HepG2 (cell line): ENCODE measurements around the gene ARMC8. TPM values are rescaled to one million over a fixed set of nuclear protein-coding genes. Genes with fewer than 3 reads are reported as not detected.

Experiments used
- ATAC-seq: fragments of 200-7000 bp; cut with Tn5 transposase; 3 replicates; pipeline ENCODE4 v1.9.1; 2020; ENCODE audit warnings: mild to moderate bottlenecking, moderate library complexity
- BruUV-seq: library from RNA; stranded (reverse); fragments of 400-500 nt; replicated peaks from 2 replicates; lab custom pipeline; 2021; lab: Mats Ljungman, UMichigan
- CTCF ChIA-PET: fragments of 300-600 bp; formaldehyde crosslinking; extraction: SDS; loops from one replicate; lab custom pipeline; 2021; ENCODE audit warnings: low total read pairs, inconsistent platforms, low intra/inter-chr PET ratio; lab: Yijun Ruan, JAX
- POLR2A ChIA-PET: fragments of 350-600 bp; sonication (Branson Sonifier 250); formaldehyde crosslinking; loops from one replicate; lab custom pipeline; 2020; ENCODE audit warnings: antibody characterized with exemption, inconsistent platforms; lab: Yijun Ruan, JAX
- DNase-seq: peaks from one replicate; pipeline ENCODE4 v3.0.0-alpha.2; 2015; ENCODE audit warnings: low spot score
- FAIRE-seq: peaks from 3 replicates; lab custom pipeline; 2011; peaks lifted over from hg19 to GRCh38; lab: Jason Lieb, UNC
- H2AFZ ChIP-seq: one replicate; pipeline ENCODE4 v1.6.1; 2011; ENCODE audit warnings: low read length, inconsistent platforms
- H3K27ac ChIP-seq: fragments of 300-600 bp; 3 replicates; pipeline ENCODE4 v1.8.0; 2011; ENCODE audit warnings: mixed run types, mild to moderate bottlenecking, mixed read lengths, low read length, inconsistent platforms; ENCODE audit not compliant: insufficient read depth; ENCODE audit errors: extremely low read length
- H3K27me3 ChIP-seq, 2 experiments: fragments of 200-600 bp in 1 of 2; 2 replicates in 1 of 2; 3 replicates in 1 of 2; pipeline versions ENCODE4 v1.6.0 to v1.8.0; 2011; ENCODE audit warnings: low read length in 2 of 2, mild to moderate bottlenecking in 2 of 2, moderate library complexity in 2 of 2, inconsistent platforms in 1 of 2; ENCODE audit not compliant: insufficient read depth in 2 of 2, control insufficient read depth in 1 of 2
- H3K36me3 ChIP-seq, 2 experiments: fragments of 200-600 bp in 1 of 2; replicated peaks in 1 of 2; 2 replicates in 1 of 2; 3 replicates in 1 of 2; pipeline versions ENCODE4 v1.5.1 to v1.8.0; 2011; ENCODE audit warnings: low read length in 2 of 2, inconsistent platforms in 1 of 2; ENCODE audit not compliant: insufficient read depth in 2 of 2, control insufficient read depth in 1 of 2
- H3K4me1 ChIP-seq: 2 replicates; pipeline ENCODE4 v1.5.1; 2012; ENCODE audit warnings: low read length, inconsistent platforms; ENCODE audit not compliant: insufficient read depth
- H3K4me2 ChIP-seq: 2 replicates; pipeline ENCODE4 v1.6.0; 2011; ENCODE audit warnings: low read depth, low read length, inconsistent platforms
- H3K4me3 ChIP-seq, 3 experiments: fragments of 200-600 bp in 1 of 3; sonication (generic), shearing (Covaris generic) in 1 of 3; replicated peaks in 1 of 3; 2 replicates each; pipeline ENCODE4 v1.5.1; 2011 to 2016; ENCODE audit warnings: low read length in 3 of 3, inconsistent platforms in 2 of 3, low read depth in 2 of 3, mild to moderate bottlenecking in 2 of 3, control low read depth in 1 of 3, mixed read lengths in 1 of 3; ENCODE audit not compliant: insufficient read depth in 1 of 3
- H3K79me2 ChIP-seq: one replicate; pipeline ENCODE4 v1.6.1; 2011; ENCODE audit warnings: low read length, inconsistent platforms; ENCODE audit not compliant: insufficient read depth
- H3K9ac ChIP-seq: 2 replicates; pipeline ENCODE4 v1.6.0; 2011; ENCODE audit warnings: mild to moderate bottlenecking, low read depth, low read length, inconsistent platforms; ENCODE audit not compliant: insufficient read depth
- H3K9me3 ChIP-seq: 2 replicates; pipeline ENCODE4 v1.5.1; 2012; ENCODE audit warnings: mild to moderate bottlenecking, low read length
- H4K20me1 ChIP-seq: 2 replicates; pipeline ENCODE4 v1.6.0; 2011; ENCODE audit warnings: inconsistent platforms, mild to moderate bottlenecking, low read length, moderate library complexity; ENCODE audit not compliant: insufficient read depth
- ARNT ChIP-seq: fragments of 450-650 bp; IDR thresholded peaks from 2 replicates; pipeline ENCODE4 v1.6.1; 2017
- CENPT ChIP-seq: sonication (generic); formaldehyde crosslinking; IDR thresholded peaks from 2 replicates; pipeline ENCODE4 v1.8.0; 2022; ENCODE audit warnings: low read depth, mild to moderate bottlenecking, moderate library complexity, missing genetic modification reagents
- GTF2F1 ChIP-seq: fragments of 150-350 bp; IDR thresholded peaks from 2 replicates; pipeline ENCODE4 v1.6.1; 2014; ENCODE audit warnings: low read length
- NBN ChIP-seq: fragments of 450-650 bp; conservative IDR thresholded peaks from 2 replicates; pipeline ENCODE4 v1.6.1; 2017
- RAD21 ChIP-seq: fragments of 450-650 bp; formaldehyde crosslinking; IDR thresholded peaks from 2 replicates; pipeline ENCODE4 v1.5.0; 2020; ENCODE audit warnings: mild to moderate bottlenecking
- RNF2 ChIP-seq: fragments of 450-650 bp; conservative IDR thresholded peaks from 2 replicates; pipeline ENCODE4 v1.6.1; 2016; ENCODE audit warnings: low read depth
- SSRP1 ChIP-seq: IDR thresholded peaks from 2 replicates; pipeline ENCODE4 v1.6.1; 2016; ENCODE audit warnings: control low read depth
- THAP9 ChIP-seq: sonication (generic); formaldehyde crosslinking; IDR thresholded peaks from 2 replicates; pipeline ENCODE4; 2020; ENCODE audit warnings: missing genetic modification reagents, mild to moderate bottlenecking, borderline replicate concordance
- ZNF121 ChIP-seq: sonication (generic); formaldehyde crosslinking; IDR thresholded peaks from 2 replicates; pipeline ENCODE4 v1.5.0; 2020; ENCODE audit warnings: mild to moderate bottlenecking, missing genetic modification reagents
- ZNF256 ChIP-seq: sonication (generic); formaldehyde crosslinking; conservative IDR thresholded peaks from 2 replicates; pipeline ENCODE4 v1.4.0; 2020; ENCODE audit warnings: missing genetic modification reagents
- ZNF292 ChIP-seq: sonication (generic); formaldehyde crosslinking; IDR thresholded peaks from 2 replicates; pipeline ENCODE4 v1.8.1; 2022; ENCODE audit warnings: mild to moderate bottlenecking, low read depth, missing genetic modification reagents, borderline replicate concordance
- ZNF354B ChIP-seq: sonication (generic); formaldehyde crosslinking; IDR thresholded peaks from 2 replicates; pipeline ENCODE4 v1.8.0; 2022; ENCODE audit warnings: mild to moderate bottlenecking, missing genetic modification reagents
- ZNF589 ChIP-seq: sonication (generic); formaldehyde crosslinking; conservative IDR thresholded peaks from 2 replicates; pipeline ENCODE4 v1.8.0; 2022; ENCODE audit warnings: mild to moderate bottlenecking, moderate library complexity, missing genetic modification reagents
- ZNF737 ChIP-seq: sonication (generic); formaldehyde crosslinking; IDR thresholded peaks from 2 replicates; pipeline ENCODE4 v1.5.0; 2020; ENCODE audit warnings: missing genetic modification reagents, mild to moderate bottlenecking, borderline replicate concordance
- ZNF766 ChIP-seq: sonication (generic); formaldehyde crosslinking; IDR thresholded peaks from 2 replicates; pipeline ENCODE4 v1.5.0; 2020; ENCODE audit warnings: missing genetic modification reagents, borderline replicate concordance
- ZNF781 ChIP-seq: sonication (generic); formaldehyde crosslinking; IDR thresholded peaks from 2 replicates; pipeline ENCODE4 v1.5.1; 2020; ENCODE audit warnings: borderline replicate concordance, mild to moderate bottlenecking, missing genetic modification reagents; ENCODE audit errors: not compliant biosample characterization
- ZNF839 ChIP-seq: sonication (generic); formaldehyde crosslinking; IDR thresholded peaks from 2 replicates; pipeline ENCODE4 v1.4.0; 2020; ENCODE audit warnings: missing genetic modification reagents, mild to moderate bottlenecking, borderline replicate concordance
- WGBS: methylation state at CpG from one replicate; pipeline ENCODE4 v1.1.6; 2017; ENCODE audit warnings: low lambda C conversion rate; 5-methylcytosine and 5-hydroxymethylcytosine counted together
- in situ Hi-C: cut with HindIII; loops from 2 replicates; pipeline ENCODE4 v1.10.0; 2017; ENCODE audit warnings: low pct_unique_long_range_greater_than_20kb; ENCODE audit not compliant: extremely low pct_ligation_motif_present
- intact Hi-C: fragments of 100-400 bp; cut with micrococcal nuclease; formaldehyde crosslinking; loops from one replicate; pipeline ENCODE4 v1.10.0; 2022; ENCODE audit not compliant: unreplicated experiment
- polyA plus RNA-seq, 8 experiments: library from polyadenylated mRNA; depleted of rRNA in 3 of 8; stranded (reverse) in 7 of 8; unstranded in 1 of 8; fragments of >200 nt; fragmentation: Illumina TruSeq in 4 of 8; extraction: Trizol in 4 of 8; gene quantifications; 2 replicates each; pipeline versions ENCODE4 v1.2.1 to v1.2.3, GENCODE V29; 2011 to 2016; ENCODE audit warnings: low read depth in 4 of 8, missing spikeins in 1 of 8, mixed read lengths in 1 of 8; ENCODE audit not compliant: insufficient read depth in 1 of 8
- total RNA-seq, 5 experiments: library from RNA; depleted of rRNA; stranded (reverse); fragments of >200 nt; fragmentation: Illumina TruSeq; extraction: Trizol; gene quantifications; 2 replicates each; pipeline ENCODE4 v1.2.3, GENCODE V29; 2016; ENCODE audit warnings: low read depth in 1 of 5
- TF ChIP-seq, protein P1 (sequence below): IDR thresholded peaks from 2 replicates; pipeline ENCODE4 v1.6.1; 2016; ENCODE audit warnings: missing biosample characterization, missing genetic modification reagents, low read depth
- TF ChIP-seq, protein P2 (sequence below): sonication (generic); formaldehyde crosslinking; IDR thresholded peaks from 2 replicates; pipeline ENCODE4 v1.4.0; 2020; ENCODE audit warnings: missing genetic modification reagents

Gene ARMC8
- total and polyA plus RNA-seq, 2 of the 13 experiments (the other 11 are each of a cell fraction or from before 2014, with no cell fraction given): 38.9 to 55.3 TPM

DNA sequence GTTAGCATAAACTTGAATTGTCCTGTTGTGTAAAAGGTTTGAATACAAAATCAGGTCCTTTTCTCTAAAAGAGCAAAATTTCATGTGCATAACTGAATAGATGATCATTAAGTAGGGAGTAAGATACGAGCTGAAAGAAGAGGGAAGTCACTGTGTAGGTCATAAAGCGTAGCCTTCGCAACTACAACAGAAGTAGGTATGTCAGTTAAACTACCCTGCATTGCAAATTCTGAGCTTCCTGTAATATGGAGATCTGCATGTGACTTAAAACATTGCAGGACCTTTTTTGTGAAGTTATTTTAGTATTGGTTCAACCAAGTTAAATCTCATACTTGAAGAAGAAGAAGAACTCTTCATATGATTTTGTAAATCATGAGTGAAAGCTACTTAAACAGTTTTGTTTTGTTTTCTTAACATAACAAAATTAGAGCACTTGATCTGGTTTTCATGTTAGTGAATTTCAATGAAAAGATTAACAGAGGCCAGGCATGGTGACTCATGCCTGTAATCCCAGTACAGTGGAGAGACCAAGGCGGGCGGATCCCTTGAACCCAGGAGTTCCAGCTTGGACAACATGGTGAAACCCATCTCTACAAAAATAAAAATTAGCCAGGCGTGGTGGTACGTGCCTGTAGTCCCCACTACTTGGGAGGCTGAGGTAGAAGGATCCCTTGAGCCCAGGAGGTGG is 26.4 kb downstream of the ARMC8 start:
- Histone ChIP-seq H3K4me1 (peaks cover 16% of the 10 kb centered on the region), H4K20me1 (peaks cover 4% of the 10 kb centered on the region; the same call in 1 of the 2 replicates), H3K4me2 (no peak overlapping the region), H3K27ac (no peak overlapping the region), H3K27me3 (no peaks in the 10 kb centered on the region), H2AFZ (no peak overlapping the region), H3K9ac (no peak overlapping the region), H3K4me3 (no peak overlapping the region), H3K36me3 (peaks cover 0 to 3% of the 10 kb centered on the region in 2 experiments; a peak in 1 of 5 replicates), H3K9me3 (no peaks in the 10 kb centered on the region), H3K79me2 (peaks cover 33% of the 10 kb centered on the region)
- WGBS: 96% methylated on average over 7 of the region's 7 CpGs
- FAIRE-seq (no peak), ATAC-seq (no peak), DNase-seq (no peak)
- in situ Hi-C loops (no loop called here), intact Hi-C loops (no loop called here)
- no TSS peak for BruUV-seq
- POLR2A ChIA-PET: interaction anchor here (1.5 kb wide), 1 partner anchor 26 kb away, joined by 5 read pairs; the partner anchor contains the start of gene ARMC8
- TF ChIP-seq ZNF781 (CRISPR knock-in tag): no peak
- no peak for TF ChIP-seq ZNF354B (CRISPR knock-in tag)
- no peak for TF ChIP-seq ARNT
- no peak for TF ChIP-seq ZNF256 (CRISPR knock-in tag)
- TF ChIP-seq ZNF121 (CRISPR knock-in tag): no peak
- no peak for TF ChIP-seq GTF2F1
- no peak for TF ChIP-seq ZNF737 (CRISPR knock-in tag)
- TF ChIP-seq, protein P1, sequence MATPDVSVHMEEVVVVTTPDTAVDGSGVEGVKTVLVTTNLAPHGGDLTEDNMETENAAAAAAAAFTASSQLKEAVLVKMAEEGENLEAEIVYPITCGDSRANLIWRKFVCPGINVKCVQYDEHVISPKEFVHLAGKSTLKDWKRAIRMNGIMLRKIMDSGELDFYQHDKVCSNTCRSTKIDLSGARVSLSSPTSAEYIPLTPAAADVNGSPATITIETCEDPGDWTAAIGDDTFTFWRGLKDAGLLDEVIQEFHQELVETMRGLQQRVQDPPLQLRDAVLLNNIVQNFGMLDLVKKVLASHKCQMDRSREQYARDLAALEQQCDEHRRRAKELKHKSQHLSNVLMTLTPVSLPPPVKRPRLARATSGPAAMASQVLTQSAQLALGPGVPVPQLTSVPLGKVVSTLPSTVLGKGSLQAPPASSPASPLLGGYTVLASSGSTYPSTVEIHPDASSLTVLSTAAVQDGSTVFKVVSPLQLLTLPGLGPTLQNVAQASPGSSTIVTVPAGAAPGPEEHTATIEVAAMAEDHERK (CRISPR knock-in tag): no peak
- TF ChIP-seq RAD21: no peak
- no peak for TF ChIP-seq NBN
- TF ChIP-seq ZNF292 (CRISPR knock-in tag): no peak
- no peak for TF ChIP-seq THAP9
- TF ChIP-seq, protein P2, sequence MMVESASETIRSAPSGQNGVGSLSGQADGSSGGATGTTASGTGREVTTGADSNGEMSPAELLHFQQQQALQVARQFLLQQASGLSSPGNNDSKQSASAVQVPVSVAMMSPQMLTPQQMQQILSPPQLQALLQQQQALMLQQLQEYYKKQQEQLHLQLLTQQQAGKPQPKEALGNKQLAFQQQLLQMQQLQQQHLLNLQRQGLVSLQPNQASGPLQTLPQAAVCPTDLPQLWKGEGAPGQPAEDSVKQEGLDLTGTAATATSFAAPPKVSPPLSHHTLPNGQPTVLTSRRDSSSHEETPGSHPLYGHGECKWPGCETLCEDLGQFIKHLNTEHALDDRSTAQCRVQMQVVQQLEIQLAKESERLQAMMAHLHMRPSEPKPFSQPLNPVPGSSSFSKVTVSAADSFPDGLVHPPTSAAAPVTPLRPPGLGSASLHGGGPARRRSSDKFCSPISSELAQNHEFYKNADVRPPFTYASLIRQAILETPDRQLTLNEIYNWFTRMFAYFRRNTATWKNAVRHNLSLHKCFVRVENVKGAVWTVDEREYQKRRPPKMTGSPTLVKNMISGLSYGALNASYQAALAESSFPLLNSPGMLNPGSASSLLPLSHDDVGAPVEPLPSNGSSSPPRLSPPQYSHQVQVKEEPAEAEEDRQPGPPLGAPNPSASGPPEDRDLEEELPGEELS: no peak
- TF ChIP-seq ZNF839 (CRISPR knock-in tag): no peak
- no peak for TF ChIP-seq SSRP1 (CRISPR knock-in tag)
- no peak for TF ChIP-seq ZNF589 (CRISPR knock-in tag)
- no peak for TF ChIP-seq ZNF766 (CRISPR knock-in tag)
- TF ChIP-seq RNF2: no peak
- no peak for TF ChIP-seq CENPT (CRISPR knock-in tag)
- CTCF ChIA-PET: no interaction called here
